ENCODE measurements around the gene PRELP.
"Not testable (repeated sequence)": the region's sequence is repeated elsewhere in the genome, so short reads cannot be mapped to it uniquely, and the experiment has no call there.

The PRELP gene

DNA sequence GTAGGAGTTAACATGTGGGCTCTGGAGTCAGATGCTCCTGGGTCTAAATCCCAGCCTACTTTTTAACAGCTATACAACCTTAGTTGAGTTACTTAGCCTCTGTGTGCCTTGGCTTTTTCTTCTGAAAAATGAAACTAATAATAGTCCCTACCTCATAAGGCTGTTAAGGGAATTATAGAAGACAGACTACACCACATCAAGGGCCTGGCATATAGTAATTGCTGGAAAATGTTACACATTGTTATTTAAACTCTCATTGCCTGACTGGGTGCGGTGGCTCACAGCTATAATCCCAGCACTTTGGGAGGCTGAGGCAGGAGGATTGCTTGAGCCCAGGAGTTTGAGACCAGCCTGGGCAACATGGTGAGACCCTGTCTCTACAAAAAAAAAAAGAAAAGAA lies 28.0 kb upstream of the PRELP start:
- H3K36me3 ChIP-seq (replicated peaks); H3K4me1 ChIP-seq; DNase-seq (ENCODE audit: low spot score in 2 of 2); in situ Hi-C loops (cut with MboI; ENCODE audit: low sequenced_read_pairs); H3K4me3 ChIP-seq; H3K9me3 ChIP-seq: not testable (repeated sequence)
- peaks cover 33% of the 10 kb centered on the region for H3K27me3 ChIP-seq (ENCODE audit: low read depth)

DNA sequence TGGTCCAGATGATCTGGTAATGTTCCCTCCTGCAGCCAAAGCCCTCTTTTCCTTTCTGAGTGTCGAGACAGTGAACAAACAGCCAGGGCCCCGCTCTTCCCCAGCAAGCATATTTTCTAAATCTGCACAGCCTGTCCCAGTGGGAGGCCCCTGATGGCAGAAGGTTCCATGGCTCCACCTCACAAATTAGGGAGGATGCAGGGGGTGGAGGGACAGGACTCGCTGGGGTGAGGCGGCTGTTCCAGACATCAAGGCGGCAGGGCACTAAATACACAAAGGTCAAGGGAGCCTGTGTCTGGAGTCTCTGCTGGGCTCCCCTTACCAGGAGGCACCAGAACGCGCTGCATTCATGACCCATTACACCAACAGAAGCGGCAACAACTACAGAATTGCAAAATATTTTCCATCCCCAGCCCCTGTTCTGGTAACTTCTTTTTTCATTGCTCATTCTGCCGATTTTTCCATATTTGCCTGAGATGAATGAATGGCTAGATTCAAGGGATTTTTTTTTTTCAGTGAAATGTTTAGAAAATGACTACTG lies 27.0 kb upstream of the PRELP start:
- no peaks in the 10 kb centered on the region for H3K36me3 ChIP-seq (replicated peaks)
- H3K9me3 ChIP-seq: no peaks in the 10 kb centered on the region
- no peak overlapping the region for H3K4me3 ChIP-seq
- DNase-seq (ENCODE audit: low spot score in 2 of 2): no peak
- in situ Hi-C loops (cut with MboI; ENCODE audit: low sequenced_read_pairs): no loop called here
- peaks cover 34% of the 10 kb centered on the region for H3K27me3 ChIP-seq (ENCODE audit: low read depth)
- no peaks in the 10 kb centered on the region for H3K4me1 ChIP-seq

DNA sequence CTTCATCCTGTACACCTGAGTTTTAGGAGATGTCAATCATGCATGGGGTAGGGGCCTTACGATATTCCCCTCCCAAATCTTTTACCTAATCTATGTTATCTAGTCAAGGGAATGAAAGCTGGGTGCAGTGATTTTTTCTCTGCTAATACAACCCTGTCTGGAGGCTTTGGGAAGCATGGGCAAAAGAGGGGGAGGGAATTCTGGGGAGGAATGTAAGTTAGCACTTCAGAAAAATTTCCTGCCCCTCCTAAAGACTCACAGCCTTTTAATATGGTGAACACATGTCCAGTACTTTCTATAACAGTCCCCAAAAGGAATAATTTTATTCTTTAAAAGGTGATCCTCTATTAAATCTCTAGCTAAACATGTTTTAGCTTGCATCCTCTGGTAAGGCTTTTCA lies 25.6 kb upstream of the PRELP start:
- Histone ChIP-seq H3K4me1 (no peaks in the 10 kb centered on the region), H3K9me3 (no peaks in the 10 kb centered on the region), H3K4me3 (no peak overlapping the region), H3K27me3 (ENCODE audit: low read depth) (peaks cover 35% of the 10 kb centered on the region), H3K36me3 (replicated peaks) (no peaks in the 10 kb centered on the region)
- DNase-seq (ENCODE audit: low spot score in 2 of 2): no peak
- in situ Hi-C loops (cut with MboI; ENCODE audit: low sequenced_read_pairs): no loop called here

DNA sequence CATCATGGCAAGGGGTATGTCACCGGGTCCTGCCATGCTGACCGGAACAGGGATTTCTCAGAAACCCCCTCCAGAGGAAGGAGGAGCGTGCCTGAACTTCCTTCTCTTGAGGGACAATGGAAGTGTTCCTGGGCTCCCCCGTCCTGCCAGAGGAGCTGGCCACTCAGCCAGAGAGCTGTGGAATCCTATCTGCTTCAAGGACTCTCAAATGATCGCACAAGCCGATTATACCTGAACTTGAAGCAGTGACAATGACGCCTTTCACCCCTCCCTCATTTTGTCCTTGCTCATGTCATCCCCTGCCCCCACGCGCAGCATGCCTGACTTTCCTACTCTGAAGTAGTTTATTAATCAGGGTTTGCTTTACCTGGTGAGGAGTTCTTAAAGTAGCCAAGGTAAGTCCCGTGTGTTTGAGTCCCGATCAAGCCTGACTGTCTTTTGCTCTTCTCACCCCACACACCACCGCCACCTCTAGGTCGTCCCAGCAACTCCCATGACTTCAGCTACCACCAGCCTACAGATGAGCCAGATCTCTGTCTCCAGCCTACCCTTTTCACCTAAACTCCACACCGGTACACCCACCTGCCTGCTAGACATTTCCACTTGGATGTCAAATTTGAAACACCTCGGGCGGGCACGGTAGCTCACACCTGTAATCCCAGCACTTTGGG lies 25.0 kb upstream of the PRELP start:
- Histone ChIP-seq H3K4me3 (no peak overlapping the region), H3K36me3 (replicated peaks) (no peaks in the 10 kb centered on the region), H3K9me3 (no peaks in the 10 kb centered on the region), H3K4me1 (no peaks in the 10 kb centered on the region), H3K27me3 (ENCODE audit: low read depth) (peaks cover 35% of the 10 kb centered on the region)
- DNase-seq (ENCODE audit: low spot score in 2 of 2): no peak
- in situ Hi-C loops (cut with MboI; ENCODE audit: low sequenced_read_pairs): no loop called here

DNA sequence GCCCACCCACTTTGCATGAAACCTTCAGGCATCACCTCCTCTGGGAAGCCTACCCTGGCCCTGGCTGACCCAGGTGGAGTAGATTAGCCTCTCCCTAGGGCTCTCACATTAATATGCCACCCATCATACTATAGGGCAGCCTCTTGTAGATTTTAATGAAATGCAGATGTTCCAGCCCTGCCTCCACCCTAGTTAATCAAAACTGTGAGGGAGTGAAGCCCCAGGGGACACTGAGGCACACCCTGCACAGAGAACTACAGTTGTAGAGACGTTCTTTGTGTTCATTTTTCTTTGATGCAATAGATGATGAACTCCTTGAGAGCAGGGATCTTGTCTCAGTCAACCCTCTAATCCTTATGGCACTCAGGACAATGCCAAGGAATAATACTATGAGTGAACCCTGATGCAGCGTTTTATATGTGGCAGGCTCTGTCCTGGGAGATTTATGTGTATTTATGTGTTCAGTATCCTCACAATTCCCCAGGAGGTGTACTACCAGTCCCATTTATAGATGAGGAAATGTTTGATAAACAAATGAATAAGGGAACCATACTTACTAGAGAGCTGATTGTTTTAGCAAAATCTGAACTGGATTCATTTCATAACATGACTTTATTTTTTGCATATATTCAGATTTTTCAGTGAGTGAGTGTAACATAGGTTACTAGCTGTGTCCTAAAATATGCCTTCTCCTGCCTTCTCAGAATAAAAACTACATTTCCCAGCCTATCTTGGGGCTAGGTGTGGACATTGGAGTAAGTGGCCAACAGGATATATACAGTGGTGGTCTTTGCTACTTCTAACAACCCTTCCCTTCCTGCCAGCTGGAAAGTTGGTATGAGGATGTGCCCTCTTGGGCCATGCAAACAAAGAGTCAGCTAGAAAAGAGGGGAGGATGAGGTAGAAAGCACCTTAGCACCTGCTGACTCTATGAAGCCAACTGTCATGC lies 23.5 kb upstream of the PRELP start:
- no peak for DNase-seq (ENCODE audit: low spot score in 2 of 2)
- in situ Hi-C loops (cut with MboI; ENCODE audit: low sequenced_read_pairs): no loop called here

DNA sequence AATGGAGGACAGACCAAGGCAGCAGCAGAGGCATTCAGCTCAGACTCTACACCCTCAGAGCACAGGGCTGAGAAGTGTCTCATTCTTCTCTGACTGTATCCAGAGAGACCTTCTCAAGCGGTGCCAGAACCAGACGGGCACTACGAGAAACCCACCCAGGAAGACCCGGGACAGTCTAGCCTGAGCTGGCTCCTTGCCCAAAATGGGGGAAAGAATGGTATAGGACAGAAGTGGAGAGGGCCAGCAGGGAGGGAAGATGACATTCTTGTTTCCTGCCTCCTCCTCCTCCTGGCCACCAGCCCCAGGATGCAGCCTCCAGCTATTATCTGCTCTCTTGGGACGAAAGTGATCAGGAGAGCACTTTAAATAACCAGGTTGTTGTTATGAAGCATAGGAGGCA lies 22.6 kb upstream of the PRELP start:
- no peaks in the 10 kb centered on the region for H3K36me3 ChIP-seq (replicated peaks)
- DNase-seq (ENCODE audit: low spot score in 2 of 2): no peak
- in situ Hi-C loops (cut with MboI; ENCODE audit: low sequenced_read_pairs): no loop called here

More for the DNA sequence above, 23.5 kb upstream of the PRELP start:
- H3K4me3 ChIP-seq: no peak overlapping the region
- no peaks in the 10 kb centered on the region for H3K4me1 ChIP-seq
- H3K27me3 ChIP-seq (ENCODE audit: low read depth): peaks cover 29% of the 10 kb centered on the region
- H3K9me3 ChIP-seq: no peaks in the 10 kb centered on the region
- H3K36me3 ChIP-seq (replicated peaks): no peaks in the 10 kb centered on the region

DNA sequence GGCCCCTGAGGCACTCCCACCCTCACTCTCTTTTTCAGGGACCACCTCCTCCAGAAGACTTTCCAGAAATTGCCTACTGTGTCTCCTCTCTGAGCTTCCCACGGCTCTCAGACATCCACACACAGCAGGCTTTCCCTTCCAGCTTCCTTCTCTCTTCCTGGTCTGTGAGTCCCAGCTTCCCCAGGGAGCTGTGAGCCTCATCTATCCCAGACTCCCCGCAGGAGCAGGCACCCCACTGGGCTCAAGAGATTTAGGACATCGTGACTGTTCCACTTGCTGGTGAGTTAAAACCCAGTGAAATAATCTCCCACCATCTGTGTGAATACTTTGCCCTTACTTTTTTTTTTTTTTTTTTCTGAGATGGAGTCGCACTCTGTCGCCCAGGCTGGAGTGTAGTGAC lies 22.0 kb upstream of the PRELP start:
- Histone ChIP-seq H3K4me3 (no peak overlapping the region), H3K27me3 (ENCODE audit: low read depth) (peaks cover 22% of the 10 kb centered on the region), H3K4me1 (no peaks in the 10 kb centered on the region), H3K9me3 (no peaks in the 10 kb centered on the region), H3K36me3 (replicated peaks) (no peaks in the 10 kb centered on the region)
- in situ Hi-C loops (cut with MboI; ENCODE audit: low sequenced_read_pairs): no loop called here
- no peak for DNase-seq (ENCODE audit: low spot score in 2 of 2)

More for the DNA sequence above, 22.6 kb upstream of the PRELP start:
- Histone ChIP-seq H3K4me1 (no peaks in the 10 kb centered on the region), H3K4me3 (no peak overlapping the region), H3K27me3 (ENCODE audit: low read depth) (peaks cover 26% of the 10 kb centered on the region), H3K9me3 (no peaks in the 10 kb centered on the region)

DNA sequence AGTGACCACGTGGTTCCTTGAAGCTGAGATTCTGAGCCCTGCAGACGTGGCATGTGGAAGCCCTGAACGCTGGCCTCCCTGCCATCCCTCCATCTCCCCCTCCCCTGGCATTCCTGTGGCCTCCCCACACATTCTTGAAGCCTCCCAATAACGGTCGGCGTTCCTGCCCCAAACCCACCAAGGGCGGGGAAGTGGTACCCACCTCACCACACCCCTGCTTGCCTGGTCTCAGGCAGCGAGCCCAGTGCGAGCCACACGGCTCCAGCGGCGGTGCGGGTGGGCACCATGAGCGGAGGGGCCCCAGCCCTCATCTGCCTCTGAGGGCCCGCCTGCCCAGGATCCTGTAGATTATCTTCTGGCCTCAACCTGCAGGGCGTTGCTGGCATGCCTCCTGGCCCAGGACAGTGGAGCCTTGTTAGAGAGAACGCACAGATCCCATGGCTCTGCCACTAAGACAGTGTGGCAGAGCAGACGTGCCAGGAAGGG lies 20.6 kb upstream of the PRELP start:
- H3K27me3 ChIP-seq (ENCODE audit: low read depth): peaks cover 19% of the 10 kb centered on the region
- in situ Hi-C loops (cut with MboI; ENCODE audit: low sequenced_read_pairs): no loop called here
- no peak for DNase-seq (ENCODE audit: low spot score in 2 of 2)

DNA sequence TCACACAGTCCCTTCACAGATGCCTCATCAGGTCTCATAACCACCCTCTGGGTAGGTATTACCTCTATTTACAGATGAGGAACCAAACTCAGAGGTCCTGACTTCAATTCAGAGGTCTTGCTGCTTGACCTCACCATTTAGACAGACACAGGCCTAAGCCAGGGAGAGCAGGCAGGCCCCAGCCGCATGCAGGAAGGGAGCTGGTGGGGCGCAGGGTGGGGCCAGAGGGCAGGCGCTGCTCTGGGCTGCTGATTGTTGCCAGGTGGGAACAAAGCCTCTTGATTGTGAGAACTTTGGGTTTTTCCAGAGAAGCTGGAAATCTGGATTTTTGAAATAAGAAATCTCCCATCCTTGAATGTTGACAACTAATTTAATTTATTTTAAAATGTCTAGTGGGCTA lies 19.9 kb upstream of the PRELP start:
- Histone ChIP-seq H3K4me1 (no peaks in the 10 kb centered on the region), H3K36me3 (replicated peaks) (no peaks in the 10 kb centered on the region), H3K9me3 (no peaks in the 10 kb centered on the region), H3K4me3 (no peak overlapping the region), H3K27me3 (ENCODE audit: low read depth) (peaks cover 20% of the 10 kb centered on the region)
- no peak for DNase-seq (ENCODE audit: low spot score in 2 of 2)
- in situ Hi-C loops (cut with MboI; ENCODE audit: low sequenced_read_pairs): no loop called here

More for the DNA sequence above, 20.6 kb upstream of the PRELP start:
- H3K36me3 ChIP-seq (replicated peaks): no peaks in the 10 kb centered on the region
- no peaks in the 10 kb centered on the region for H3K9me3 ChIP-seq
- no peak overlapping the region for H3K4me3 ChIP-seq
- no peaks in the 10 kb centered on the region for H3K4me1 ChIP-seq

DNA sequence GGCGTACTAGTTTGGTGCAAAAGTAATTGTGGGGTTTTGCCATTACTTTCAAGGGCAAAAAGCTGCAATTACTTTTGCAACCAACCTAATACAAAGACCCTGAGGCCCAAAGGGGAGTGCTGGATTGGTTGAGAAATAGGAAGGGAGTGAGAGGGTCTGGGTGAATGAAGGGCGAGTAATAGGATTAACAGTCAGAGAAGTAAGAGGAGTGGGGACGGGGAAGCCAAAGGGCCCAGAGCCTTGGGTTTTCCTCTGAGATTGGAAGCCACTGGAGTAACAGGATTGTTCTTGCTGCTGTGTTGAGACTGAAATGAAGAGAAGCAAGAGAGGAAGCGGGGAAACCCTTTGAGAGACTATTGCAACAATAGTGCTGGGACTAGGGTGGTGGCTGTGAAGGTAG lies 19.0 kb upstream of the PRELP start:
- Histone ChIP-seq H3K27me3 (ENCODE audit: low read depth) (peaks cover 18% of the 10 kb centered on the region), H3K4me1 (no peaks in the 10 kb centered on the region), H3K9me3 (no peaks in the 10 kb centered on the region), H3K36me3 (replicated peaks) (no peaks in the 10 kb centered on the region), H3K4me3 (no peak overlapping the region)
- in situ Hi-C loops (cut with MboI; ENCODE audit: low sequenced_read_pairs): no loop called here
- no peak for DNase-seq (ENCODE audit: low spot score in 2 of 2)

DNA sequence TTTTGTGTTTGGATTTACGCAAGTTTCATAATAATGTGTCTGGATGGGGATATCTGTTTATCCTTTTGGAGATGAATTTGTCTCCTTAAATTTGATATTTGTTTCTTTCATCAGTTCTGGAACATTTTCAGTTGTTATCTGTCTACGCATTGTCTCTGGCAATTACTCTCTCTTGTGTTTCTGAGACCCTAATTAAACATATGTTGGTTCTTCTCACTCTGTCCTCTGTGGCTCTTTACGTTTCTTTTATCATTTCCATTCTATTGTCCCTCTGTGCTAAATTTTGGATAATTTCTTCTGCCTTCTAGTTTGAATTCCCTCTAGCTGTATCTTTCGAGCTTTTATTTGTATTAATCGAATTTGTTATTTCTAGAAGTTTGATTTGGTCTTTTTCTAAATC lies 17.5 kb upstream of the PRELP start:
- H3K4me1 ChIP-seq: no peaks in the 10 kb centered on the region
- H3K9me3 ChIP-seq: no peaks in the 10 kb centered on the region
- H3K27me3 ChIP-seq (ENCODE audit: low read depth): peaks cover 18% of the 10 kb centered on the region
- in situ Hi-C loops (cut with MboI; ENCODE audit: low sequenced_read_pairs): no loop called here
- no peaks in the 10 kb centered on the region for H3K36me3 ChIP-seq (replicated peaks)
- no peak for DNase-seq (ENCODE audit: low spot score in 2 of 2)
- no peak overlapping the region for H3K4me3 ChIP-seq

DNA sequence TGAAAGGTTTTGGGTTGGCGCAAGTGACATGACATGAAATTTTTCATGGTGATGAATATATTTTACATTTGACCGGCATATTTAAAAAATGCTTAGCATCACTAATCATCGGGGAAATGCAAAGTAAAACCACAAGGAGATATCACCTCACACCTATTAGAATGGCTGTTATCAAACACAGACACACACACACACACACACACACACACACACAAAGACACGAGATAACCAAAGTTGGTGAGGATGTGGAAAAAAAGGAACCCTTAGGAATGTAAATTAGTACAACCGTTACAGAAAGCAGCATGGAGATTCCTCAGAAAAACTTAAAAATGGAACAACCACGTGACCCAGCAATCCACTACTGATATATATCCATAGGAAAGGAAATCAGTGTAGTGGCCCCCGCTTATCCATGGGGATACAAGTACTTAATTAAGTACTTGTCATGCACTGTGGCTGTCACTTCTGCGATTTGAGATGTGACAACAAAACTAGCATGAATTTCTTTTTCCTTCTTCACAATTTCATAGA lies 15.9 kb upstream of the PRELP start:
- no peak for DNase-seq (ENCODE audit: low spot score in 2 of 2)
- in situ Hi-C loops (cut with MboI; ENCODE audit: low sequenced_read_pairs): no loop called here
- H3K4me1 ChIP-seq: no peaks in the 10 kb centered on the region
- peaks cover 12% of the 10 kb centered on the region; the same call in 1 of the 2 replicates for H3K27me3 ChIP-seq (ENCODE audit: low read depth)
- H3K36me3 ChIP-seq (replicated peaks): no peaks in the 10 kb centered on the region
- no peak overlapping the region for H3K4me3 ChIP-seq
- H3K9me3 ChIP-seq: no peaks in the 10 kb centered on the region

DNA sequence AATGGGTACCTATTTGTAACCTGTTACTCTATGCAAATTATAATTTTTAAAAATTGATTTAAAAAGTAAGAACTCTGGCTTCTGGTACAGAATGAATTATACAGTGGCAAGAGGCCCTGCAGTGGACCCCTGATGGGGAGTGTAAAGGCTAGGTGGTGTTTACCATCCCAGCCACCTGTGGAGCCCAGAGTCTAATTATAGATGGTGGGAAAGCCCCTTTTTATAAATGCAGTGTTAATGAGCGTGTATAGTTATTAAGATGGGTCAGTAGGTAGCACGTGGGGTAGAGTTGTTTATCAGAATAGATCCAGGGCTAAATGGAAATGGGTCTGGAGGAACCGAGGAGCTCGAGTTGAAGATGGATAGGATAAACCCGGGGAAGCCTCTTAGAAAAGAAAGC lies 13.9 kb upstream of the PRELP start:
- no peak overlapping the region for H3K4me3 ChIP-seq
- peaks cover 12% of the 10 kb centered on the region; the same call in 1 of the 2 replicates for H3K27me3 ChIP-seq (ENCODE audit: low read depth)
- H3K36me3 ChIP-seq (replicated peaks): no peaks in the 10 kb centered on the region
- peaks cover 8% of the 10 kb centered on the region for H3K4me1 ChIP-seq
- DNase-seq (ENCODE audit: low spot score in 2 of 2): no peak
- in situ Hi-C loops (cut with MboI; ENCODE audit: low sequenced_read_pairs): no loop called here
- no peaks in the 10 kb centered on the region for H3K9me3 ChIP-seq

DNA sequence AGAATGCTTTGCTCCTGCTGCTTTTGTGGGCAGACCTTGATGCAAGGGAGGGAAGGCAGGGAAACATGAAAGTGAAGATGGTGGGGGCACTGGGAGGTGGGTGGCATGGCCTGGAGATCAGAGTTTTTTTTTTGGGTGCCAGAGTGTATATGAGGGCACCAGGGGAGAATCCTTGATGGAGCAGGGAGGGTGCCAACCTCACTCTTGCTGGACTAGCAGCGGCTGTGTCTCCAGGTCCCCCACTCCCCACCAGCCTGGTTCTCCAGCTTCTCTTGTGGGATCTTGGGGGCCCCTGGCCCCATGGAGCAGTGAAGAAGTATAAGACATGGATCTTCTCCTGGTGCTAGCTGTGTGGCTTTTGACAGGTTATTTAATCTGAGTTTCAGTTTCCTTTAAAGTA lies 13.5 kb upstream of the PRELP start:
- DNase-seq (ENCODE audit: low spot score in 2 of 2): no peak
- peaks cover 8% of the 10 kb centered on the region for H3K4me1 ChIP-seq
- in situ Hi-C loops (cut with MboI; ENCODE audit: low sequenced_read_pairs): no loop called here
- H3K9me3 ChIP-seq: no peaks in the 10 kb centered on the region
- H3K27me3 ChIP-seq (ENCODE audit: low read depth): peaks cover 12% of the 10 kb centered on the region; the same call in 1 of the 2 replicates
- H3K4me3 ChIP-seq: no peak overlapping the region
- no peaks in the 10 kb centered on the region for H3K36me3 ChIP-seq (replicated peaks)
